GM12865 (cell line): ENCODE results near the gene PRDM10.

ENCODE experiments used
- DNase-seq: peaks from one replicate; pipeline ENCODE4 v3.0.0; 2010; ENCODE audit warnings: low read depth
- H3K4me3 ChIP-seq: 2 replicates; pipeline ENCODE4 v1.5.1; 2011; ENCODE audit warnings: mild to moderate bottlenecking, low read depth, low read length, control low read depth
- TF ChIP-seq, protein P1 (sequence below): IDR thresholded peaks from 2 replicates; pipeline ENCODE4 v1.5.1; 2011; ENCODE audit warnings: low read length, control low read depth, low read depth, inconsistent platforms; ENCODE audit not compliant: insufficient read depth; ENCODE audit errors: missing control alignments

The PRDM10 gene

DNA sequence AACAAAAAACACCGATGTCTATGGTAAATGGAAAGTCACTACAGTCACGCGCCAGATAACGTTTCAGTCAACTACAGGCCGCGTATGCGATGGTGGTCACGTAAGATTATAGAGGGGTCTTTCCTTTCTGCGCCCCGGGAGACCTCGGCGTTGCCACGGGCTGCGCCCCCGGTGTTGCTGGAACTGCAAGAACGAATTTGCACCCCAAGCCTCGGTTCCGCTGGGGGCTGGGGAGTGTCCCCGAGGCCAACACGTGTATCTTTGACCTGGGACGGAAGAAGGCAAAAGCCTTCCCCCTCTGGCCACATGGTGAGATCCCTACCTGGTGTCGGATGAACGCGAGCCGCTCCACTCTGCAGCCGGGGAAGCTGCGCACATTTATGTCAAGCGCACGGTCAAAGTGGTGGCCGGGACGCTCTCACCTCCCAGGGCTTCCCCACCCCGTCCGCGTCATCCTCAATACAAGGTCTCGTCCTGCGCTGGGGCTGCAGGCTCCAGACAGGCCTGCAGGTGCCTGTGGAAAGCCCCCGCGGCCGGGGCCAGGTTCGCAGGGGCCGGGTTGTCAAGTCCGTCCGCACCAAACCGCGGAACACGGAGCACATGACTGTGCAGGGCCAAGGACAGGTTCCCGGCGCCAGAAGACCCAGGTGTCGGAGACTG, 37.8 kb upstream of the PRDM10 start:
- TF ChIP-seq, protein P1, sequence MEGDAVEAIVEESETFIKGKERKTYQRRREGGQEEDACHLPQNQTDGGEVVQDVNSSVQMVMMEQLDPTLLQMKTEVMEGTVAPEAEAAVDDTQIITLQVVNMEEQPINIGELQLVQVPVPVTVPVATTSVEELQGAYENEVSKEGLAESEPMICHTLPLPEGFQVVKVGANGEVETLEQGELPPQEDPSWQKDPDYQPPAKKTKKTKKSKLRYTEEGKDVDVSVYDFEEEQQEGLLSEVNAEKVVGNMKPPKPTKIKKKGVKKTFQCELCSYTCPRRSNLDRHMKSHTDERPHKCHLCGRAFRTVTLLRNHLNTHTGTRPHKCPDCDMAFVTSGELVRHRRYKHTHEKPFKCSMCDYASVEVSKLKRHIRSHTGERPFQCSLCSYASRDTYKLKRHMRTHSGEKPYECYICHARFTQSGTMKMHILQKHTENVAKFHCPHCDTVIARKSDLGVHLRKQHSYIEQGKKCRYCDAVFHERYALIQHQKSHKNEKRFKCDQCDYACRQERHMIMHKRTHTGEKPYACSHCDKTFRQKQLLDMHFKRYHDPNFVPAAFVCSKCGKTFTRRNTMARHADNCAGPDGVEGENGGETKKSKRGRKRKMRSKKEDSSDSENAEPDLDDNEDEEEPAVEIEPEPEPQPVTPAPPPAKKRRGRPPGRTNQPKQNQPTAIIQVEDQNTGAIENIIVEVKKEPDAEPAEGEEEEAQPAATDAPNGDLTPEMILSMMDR, result no peak
- no peak for DNase-seq
- no peak overlapping the region for H3K4me3 ChIP-seq

DNA sequence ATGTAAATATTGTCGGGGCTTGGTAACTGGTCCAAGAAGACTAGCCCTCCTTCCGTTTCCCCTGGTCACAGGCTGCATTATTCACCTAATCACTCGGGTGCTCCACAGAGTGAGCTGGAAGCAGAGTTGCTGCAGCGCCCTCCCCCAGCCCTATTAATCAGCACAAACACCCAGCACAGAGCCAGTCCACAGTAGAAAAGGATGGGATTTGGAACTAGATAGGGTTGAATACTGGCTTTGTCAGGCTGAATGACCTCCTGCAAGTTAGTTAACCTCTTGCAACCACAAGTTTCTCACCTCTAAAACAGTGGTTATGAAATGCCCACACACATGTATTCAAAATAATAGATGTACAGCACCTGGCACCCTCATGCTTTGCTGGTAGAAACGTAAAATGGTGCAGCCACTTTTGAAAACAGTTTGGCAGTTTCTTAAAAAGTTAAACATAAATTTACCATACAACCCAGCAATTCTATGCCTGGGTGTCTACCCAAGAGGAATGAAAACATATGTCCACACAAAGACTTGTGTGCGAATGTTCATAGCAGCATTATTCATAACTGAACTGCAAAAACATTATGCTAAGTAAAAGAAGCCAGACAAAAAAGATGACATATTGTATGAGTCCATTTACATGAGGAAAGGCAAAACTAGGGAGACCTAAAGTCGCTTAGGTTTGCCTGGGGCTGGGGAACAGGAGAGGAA, 35.4 kb upstream of the PRDM10 start:
- H3K4me3 ChIP-seq, result no peak overlapping the region
- TF ChIP-seq, protein P1, result no peak

DNA sequence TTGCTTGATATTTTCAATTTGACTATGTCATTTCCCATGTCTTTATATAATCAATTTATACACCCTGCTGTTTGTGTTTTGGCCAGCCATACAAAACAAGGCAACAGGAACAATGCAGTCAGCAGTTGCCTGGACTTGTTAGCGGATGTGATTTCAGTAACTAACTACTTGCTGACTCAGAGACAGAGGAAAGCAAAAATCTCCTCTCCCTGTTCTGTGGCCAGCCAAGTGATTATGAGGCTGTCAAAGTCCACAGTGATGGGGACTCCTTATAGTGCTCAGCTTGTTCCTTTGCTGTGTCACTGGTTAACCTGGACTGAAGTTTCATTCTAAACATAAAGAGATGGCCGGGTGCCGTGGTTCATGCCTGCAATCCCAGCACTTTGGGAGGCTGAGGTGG, 34.4 kb upstream of the PRDM10 start:
- TF ChIP-seq, protein P1, result no peak
- DNase-seq, result no peak

More for the DNA sequence above, 35.4 kb upstream of the PRDM10 start:
- no peak for DNase-seq

DNA sequence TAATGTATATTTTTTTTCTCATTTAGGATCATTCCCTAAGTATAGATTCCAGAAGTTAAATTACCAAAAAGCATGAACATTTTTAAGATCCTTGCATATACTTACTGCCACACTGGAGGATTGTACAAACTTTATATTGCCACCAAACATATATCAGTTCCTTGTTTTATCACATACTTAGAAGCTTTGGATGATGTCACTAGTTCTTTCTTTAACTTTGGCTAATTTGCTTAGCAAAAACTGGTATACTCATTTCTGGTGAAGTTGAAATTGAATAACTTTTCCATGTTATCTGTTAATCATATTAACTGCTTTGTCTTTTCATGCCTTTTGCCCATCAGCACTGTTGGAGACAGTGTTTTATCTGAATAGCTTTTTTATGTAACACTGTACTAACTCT, 31.6 kb upstream of the PRDM10 start:
- H3K4me3 ChIP-seq, result no peak overlapping the region
- no peak for DNase-seq
- TF ChIP-seq, protein P1, result no peak

More for the DNA sequence above, 34.4 kb upstream of the PRDM10 start:
- H3K4me3 ChIP-seq, result no peak overlapping the region

DNA sequence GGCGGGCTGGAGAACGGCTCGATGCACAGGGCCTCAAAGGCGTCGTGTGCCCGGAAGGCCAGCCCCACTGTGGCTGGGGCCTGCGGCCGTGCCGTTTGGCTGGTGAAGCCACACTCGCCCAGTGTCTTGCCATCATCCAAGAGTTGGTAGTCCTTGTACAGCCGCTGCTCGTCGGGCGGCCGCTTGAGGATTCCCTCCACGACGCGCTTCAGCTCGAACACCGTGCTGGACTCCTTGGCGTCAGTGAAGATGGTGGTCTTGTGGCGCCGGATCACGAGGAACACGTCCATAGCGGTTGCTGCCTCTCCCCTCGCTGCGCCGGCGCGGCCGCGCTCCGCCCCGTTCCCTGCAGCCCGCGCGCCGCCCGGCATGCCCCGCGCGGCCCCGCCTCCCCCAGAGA, 30.3 kb upstream of the PRDM10 start:
- TF ChIP-seq, protein P1, result no peak
- DNase-seq, result no peak
- no peak overlapping the region for H3K4me3 ChIP-seq

DNA sequence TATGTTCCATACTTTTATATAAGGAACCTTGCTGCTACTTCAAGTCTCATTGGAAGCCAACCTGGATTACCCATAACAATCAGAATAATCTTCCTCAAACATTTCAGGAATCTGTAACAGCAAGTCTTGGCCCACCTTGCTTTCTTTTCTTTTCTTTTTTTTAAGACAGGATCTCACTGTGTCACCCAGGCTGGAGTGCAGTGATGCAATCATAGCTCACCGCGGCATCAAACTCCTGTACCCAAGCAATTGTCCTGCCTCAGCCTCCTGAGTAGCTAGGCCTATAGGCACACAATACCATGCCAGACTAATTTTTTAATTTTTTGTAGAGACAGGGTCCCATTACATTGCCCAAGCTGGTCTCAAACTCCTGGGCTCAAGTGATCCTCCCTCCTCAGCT, 29.3 kb upstream of the PRDM10 start:
- DNase-seq, result no peak
- H3K4me3 ChIP-seq, result no peak overlapping the region

More for the DNA sequence above, 29.3 kb upstream of the PRDM10 start:
- TF ChIP-seq, protein P1, result no peak
